GM12864 (cell line): ENCODE measurements around the gene ZNHIT2.

Experiments used
- DNase-seq: peaks from one replicate; pipeline ENCODE4 v3.0.0-alpha.2; 2011; ENCODE audit warnings: low read depth
- H3K4me3 ChIP-seq: 2 replicates; pipeline ENCODE4 v1.5.1; 2011; ENCODE audit warnings: mild to moderate bottlenecking, low read depth, low read length, control low read depth
- CTCF ChIP-seq: IDR thresholded peaks from 2 replicates; pipeline ENCODE4 v1.5.1; 2011; ENCODE audit warnings: low read depth, mild to moderate bottlenecking, moderate library complexity, low read length, control low read depth, inconsistent platforms; ENCODE audit errors: missing control alignments

ZNHIT2 gene

GRCh38 chr11:65112546-65113360 is 4.7 kb downstream of the ZNHIT2 start:
- no peak for DNase-seq
- TF ChIP-seq CTCF = peak; percentile 87
- H3K4me3 ChIP-seq = peak overlapping the region; percentile 76

- no peak for TF ChIP-seq CTCF
- peak; percentile 79 for DNase-seq
- H3K4me3 ChIP-seq = peak within 1 kb of the TSS; percentile 76
Measured at GRCh38 chr11:65111744-65112545, 5.6 kb downstream of the ZNHIT2 start, which contains the start of gene TM7SF2. Gene TM7SF2, plus strand, starts transcription at chr11:65111872. Its CDS starts 144 bp downstream, at chr11:65112016.

DNA sequence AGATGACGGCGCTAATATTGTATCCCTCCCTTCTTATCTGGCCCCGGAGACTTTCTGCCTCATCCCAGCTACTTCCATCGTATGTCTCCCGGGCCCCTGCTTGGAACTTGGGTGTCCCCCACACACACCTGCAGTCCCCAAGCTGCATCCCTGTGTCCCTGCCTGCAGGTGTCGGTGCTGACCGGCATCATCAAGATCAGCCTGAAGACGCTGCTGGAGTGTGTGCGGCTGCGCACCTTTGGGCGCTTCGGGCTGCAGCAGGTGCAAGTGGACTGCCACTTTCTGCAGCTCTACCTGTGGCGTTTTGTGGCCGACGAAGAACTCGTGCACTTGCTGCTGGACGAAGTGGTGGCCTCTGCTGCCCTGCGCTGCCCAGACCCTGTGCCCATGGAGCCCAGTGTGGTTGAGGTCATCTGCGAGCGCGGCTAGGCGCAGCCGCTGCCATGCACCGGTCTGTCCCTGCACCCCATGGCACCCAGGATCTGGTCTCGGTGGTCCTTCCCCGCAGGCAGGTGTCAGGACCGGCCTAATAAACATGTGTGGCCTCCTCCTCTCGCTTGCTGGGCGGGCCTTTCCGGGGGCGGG is 6.2 kb downstream of the ZNHIT2 start:
- DNase-seq = no peak
- H3K4me3 ChIP-seq = no peak overlapping the region
- no peak for TF ChIP-seq CTCF

DNA sequence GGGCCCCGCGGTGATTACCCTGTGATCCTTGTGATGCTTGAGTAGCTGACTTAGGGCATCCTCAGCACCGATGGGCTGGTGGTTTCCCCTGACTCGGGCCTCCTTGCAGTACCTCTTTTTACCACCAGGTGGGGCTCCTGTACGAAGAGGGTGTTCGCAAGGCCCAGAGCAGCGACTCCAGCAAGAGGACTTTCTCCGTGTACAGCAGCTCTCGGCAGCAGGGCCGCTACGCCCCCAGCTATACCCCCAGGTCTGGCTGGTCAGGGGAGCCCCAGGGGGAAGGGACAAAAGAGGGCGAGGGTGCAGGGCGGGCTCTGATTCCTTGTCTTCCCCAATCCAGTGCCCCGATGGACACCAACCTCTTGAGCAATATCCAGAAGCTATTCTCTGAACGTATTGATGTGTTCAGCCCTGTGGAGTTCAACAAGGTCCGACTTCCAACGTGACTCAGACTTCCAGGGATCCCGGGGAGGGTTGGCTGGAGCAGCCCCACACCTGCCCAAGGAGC is 7.1 kb downstream of the ZNHIT2 start:
- TF ChIP-seq CTCF = peak; percentile 98
- H3K4me3 ChIP-seq = no peak overlapping the region
- peak; percentile 61 for DNase-seq

DNA sequence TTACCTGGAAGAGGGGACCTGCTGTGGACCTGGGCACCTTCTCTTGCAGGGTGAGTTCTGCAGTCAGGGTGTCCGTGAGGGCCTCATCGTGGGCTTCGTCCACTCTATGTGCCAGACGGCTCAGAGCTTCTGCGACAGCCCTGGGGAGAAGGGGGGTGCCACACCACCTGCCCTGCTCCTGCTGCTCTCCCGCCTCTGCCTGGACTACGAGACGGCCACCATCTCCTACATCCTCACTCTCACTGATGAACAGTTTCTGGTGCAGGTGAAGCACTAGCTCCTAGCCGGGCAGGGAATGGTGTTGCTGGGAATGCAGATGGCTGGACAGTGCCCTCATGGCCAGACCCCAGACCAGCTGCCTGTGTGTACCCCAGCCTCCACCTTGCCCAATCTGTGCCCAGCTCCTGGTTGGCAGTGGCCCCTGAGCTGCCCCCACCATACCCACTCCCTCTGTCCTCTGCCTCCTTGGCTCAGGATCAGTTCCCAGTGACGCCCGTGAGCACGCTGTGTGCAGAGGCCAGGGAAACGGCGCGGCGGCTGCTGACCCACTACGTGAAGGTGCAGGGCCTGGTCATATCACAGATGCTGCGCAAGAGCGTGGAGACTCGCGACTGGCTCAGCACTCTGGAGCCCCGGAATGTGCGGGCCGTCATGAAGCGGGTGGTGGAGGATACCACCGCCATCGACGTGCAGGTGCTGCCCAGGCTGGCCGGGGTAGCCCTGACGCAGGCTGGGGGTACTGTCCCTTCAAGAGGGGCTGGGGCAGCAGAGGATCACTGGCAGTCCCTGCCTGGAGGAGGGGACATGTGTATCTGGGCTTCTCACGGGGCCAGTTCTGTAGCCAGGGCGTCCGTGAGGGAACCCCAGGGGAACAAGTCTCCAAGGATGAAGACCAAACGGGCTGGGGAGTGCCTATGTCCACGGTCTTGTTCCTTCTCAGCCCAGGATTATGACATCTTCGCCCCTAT is 8.0 kb downstream of the ZNHIT2 start:
- H3K4me3 ChIP-seq = no peak overlapping the region

More for the DNA sequence above, 8.0 kb downstream of the ZNHIT2 start:
- no peak for TF ChIP-seq CTCF
- no peak for DNase-seq
